AG04449 (cell line): ENCODE measurements around the gene CKAP2L.

Experiments
- CTCF ChIA-PET: fragments of 350-600 bp; formaldehyde crosslinking; extraction: SDS; loops from one replicate; lab custom pipeline; 2021; ENCODE audit warnings: antibody characterized with exemption; lab: Yijun Ruan, JAX
- POLR2A ChIA-PET: fragments of 400-600, 350-600 bp; formaldehyde crosslinking; extraction: SDS; loops from one replicate; lab custom pipeline; 2020; ENCODE audit warnings: antibody characterized with exemption, inconsistent platforms; lab: Yijun Ruan, JAX
- DNase-seq: peaks from one replicate; pipeline ENCODE4 v3.0.0-alpha.2; 2010; ENCODE audit warnings: low read depth, low spot score
- H3K4me3 ChIP-seq: 2 replicates; pipeline ENCODE4 v1.5.1; 2011; ENCODE audit warnings: low read depth, mild to moderate bottlenecking, control low read depth, low read length
- TF ChIP-seq, protein P1 (sequence below): IDR thresholded peaks from one replicate; pipeline ENCODE4 v1.5.1; 2011; ENCODE audit warnings: mild to moderate bottlenecking, moderate library complexity, low read length, control low read depth, inconsistent platforms; ENCODE audit not compliant: insufficient read depth; ENCODE audit errors: missing control alignments

Gene CKAP2L

DNA sequence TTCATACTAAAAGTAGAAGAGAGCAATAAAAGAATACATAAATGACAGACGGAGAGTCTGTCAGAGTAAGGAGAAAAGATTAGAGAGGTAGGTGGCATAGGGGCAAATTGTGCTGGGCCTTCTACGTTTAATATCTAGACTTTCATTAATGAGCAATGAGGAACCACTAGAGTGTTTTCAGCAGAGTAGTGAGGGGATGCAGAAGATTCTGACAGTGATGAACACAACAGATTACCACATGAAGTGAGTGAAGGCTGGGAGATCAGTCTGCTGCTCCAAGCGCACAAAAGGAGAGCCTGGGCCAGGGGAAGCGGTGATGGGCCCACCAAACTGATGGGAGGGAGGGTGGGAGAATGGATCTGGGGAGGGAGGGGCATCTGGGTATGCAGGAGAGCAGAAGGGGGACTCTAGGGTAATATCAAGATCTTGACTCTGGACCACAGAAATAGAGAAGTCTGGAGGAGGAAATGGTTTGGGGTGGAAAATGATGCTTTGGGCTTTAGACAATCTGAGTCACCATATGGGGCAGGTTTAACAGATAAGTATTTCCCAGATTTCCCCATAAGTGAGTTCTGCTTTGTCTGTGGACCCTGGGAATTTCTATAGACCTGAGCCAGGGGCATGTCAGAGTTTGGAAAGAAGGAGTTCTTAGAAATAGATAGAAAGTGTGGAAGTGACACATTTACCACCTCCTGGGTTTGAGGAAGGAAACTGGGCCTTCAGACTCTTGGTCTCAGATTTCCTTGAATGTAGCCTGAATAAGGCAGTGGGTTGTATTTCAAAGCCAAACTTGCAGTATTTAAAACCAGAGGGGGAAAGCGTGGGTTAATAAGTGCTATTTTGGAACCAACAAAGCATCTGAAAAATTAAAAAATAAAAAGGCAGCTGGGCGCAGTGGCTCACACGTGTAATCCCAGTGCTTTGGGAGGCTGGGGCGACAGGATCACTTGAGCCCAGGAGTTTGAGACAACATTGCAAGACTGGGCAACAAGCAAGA is 34.9 kb upstream of the CKAP2L start:
- DNase-seq, result no peak
- TF ChIP-seq, protein P1, sequence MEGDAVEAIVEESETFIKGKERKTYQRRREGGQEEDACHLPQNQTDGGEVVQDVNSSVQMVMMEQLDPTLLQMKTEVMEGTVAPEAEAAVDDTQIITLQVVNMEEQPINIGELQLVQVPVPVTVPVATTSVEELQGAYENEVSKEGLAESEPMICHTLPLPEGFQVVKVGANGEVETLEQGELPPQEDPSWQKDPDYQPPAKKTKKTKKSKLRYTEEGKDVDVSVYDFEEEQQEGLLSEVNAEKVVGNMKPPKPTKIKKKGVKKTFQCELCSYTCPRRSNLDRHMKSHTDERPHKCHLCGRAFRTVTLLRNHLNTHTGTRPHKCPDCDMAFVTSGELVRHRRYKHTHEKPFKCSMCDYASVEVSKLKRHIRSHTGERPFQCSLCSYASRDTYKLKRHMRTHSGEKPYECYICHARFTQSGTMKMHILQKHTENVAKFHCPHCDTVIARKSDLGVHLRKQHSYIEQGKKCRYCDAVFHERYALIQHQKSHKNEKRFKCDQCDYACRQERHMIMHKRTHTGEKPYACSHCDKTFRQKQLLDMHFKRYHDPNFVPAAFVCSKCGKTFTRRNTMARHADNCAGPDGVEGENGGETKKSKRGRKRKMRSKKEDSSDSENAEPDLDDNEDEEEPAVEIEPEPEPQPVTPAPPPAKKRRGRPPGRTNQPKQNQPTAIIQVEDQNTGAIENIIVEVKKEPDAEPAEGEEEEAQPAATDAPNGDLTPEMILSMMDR, result no peak
- POLR2A ChIA-PET, result no interaction called here
- CTCF ChIA-PET, result no interaction called here
- no peak overlapping the region for H3K4me3 ChIP-seq

DNA sequence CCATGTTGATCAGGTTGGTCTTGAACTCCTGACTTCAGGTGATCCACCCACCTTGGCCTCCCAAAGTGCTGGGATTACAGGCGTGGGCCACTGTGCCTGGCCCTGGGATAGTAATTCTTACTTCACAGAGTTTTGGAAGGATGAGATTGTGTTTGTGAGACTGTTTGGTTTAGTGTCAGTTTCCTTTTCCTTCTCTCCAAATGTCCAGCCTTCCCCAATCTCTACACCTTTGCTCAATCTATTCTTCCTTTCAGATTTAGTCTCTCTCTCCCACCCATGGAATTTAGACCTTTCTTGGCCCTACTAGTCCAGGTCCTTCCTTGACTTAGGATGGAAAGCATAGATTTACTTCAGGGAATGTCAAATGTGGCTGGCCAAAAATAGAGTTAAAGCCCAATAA is 32.1 kb upstream of the CKAP2L start:
- TF ChIP-seq, protein P1, result no peak
- POLR2A ChIA-PET, result no interaction called here
- no peak overlapping the region for H3K4me3 ChIP-seq
- no peak for DNase-seq
- CTCF ChIA-PET, result interaction anchor here (1.1 kb wide), 2 partner anchors 9 to 197 kb away, joined by 3 read pairs; no protein-coding TSS in a partner anchor

- DNase-seq, result no peak
- H3K4me3 ChIP-seq, result no peak overlapping the region
- POLR2A ChIA-PET, result no interaction called here
- CTCF ChIA-PET, result interaction anchor here (0.7 to 1.1 kb wide), 2 partner anchors 17 to 196 kb away, joined by 3 read pairs; no protein-coding TSS in a partner anchor
- TF ChIP-seq, protein P1, result no peak
Measured at GRCh38 chr2:112795774-112796173, 31.4 kb upstream of the CKAP2L start.

DNA sequence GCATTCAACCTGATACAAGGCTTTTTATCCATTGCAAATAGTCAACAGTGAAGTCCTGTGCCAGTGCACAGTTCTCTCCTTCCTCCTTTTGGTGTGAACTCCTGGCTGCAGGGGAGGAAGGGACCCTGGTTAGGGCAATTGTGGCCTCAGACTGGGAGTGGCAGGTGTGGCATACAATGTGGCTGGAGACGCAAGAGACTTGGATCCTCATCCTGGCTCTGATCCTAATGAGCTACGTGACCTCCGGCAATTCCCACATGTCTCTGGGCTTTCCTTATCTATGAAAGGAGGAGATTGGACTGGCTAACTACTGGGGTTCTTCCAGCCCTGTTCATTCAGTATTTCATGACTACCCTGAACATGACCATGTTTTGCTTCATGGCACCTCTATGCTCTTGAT is 30.4 kb upstream of the CKAP2L start:
- POLR2A ChIA-PET, result no interaction called here
- no peak for DNase-seq
- no peak overlapping the region for H3K4me3 ChIP-seq
- CTCF ChIA-PET, result no interaction called here
- TF ChIP-seq, protein P1, result no peak

- CTCF ChIA-PET, result no interaction called here
- TF ChIP-seq, protein P1, result no peak
- no peak overlapping the region for H3K4me3 ChIP-seq
- DNase-seq, result no peak
- POLR2A ChIA-PET, result no interaction called here
Measured at GRCh38 chr2:112794131-112794733, 29.8 kb upstream of the CKAP2L start.

DNA sequence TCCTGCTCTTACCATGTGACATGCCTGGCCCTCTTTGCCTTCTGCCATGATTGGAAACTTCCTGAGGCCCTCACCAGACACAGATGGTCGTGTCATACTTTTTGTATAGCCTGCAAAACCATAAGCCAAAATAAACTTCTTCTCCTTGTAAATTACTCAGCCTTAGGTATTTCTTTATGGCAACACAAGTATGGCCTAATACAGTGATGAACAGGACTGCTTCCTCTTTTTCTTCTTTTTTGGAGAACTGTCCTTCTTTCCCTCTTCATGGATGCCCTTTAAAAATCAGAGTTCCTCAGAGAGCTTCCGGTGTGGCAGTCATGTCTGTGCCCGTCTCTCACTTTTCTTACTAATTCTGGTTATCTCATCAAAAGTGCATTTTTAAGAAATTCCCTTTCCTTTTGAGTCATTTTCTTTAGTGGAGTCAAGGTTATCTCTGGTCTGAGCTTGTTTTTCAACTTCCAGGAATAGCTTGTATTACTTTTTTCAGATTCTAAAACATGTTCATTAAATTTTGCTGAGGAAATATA is 29.1 kb upstream of the CKAP2L start:
- no peak overlapping the region for H3K4me3 ChIP-seq
- CTCF ChIA-PET, result interaction anchor here (0.7 kb wide), 1 partner anchor 18 kb away, joined by 3 read pairs; no protein-coding TSS in a partner anchor
- no peak for DNase-seq
- TF ChIP-seq, protein P1, result no peak
- POLR2A ChIA-PET, result no interaction called here
